ENCODE data around the gene DNAJC24.

DNAJC24 gene

DNA sequence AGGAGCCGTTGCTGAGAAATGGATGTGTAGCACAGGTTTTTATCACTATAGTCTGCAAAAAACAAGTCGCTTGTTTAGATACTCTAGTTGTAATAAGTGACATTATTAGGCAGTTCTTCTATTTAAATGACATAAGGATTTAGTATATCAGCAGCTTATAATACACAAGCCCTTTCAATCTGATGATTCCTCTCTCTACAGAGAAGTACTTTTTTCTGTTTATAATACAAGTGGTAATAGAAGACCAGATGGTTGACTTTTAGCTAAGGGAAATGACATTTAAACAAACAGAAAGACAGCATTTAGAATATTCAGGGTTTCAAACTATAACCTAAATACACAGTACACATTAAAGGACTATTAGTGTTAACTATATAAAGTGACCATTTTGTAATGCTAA, 79.4 kb downstream of the DNAJC24 start:
- ChIA-PET CTCF (no interaction called here), POLR2A (no interaction called here)
- DNase-seq (ENCODE audit: low read depth, low spot score): no peak
- H3K4me3 ChIP-seq (ENCODE audit: low read depth, low read length): no peak overlapping the region
- no peak for TF ChIP-seq CTCF (IDR thresholded peaks at IDR 0.05; ENCODE audit: insufficient read depth, low read length, missing control alignments)

GRCh38 chr11:31450841-31451240, 81.2 kb downstream of the DNAJC24 start:
- POLR2A ChIA-PET: no interaction called here
- CTCF ChIA-PET: no interaction called here
- TF ChIP-seq CTCF (IDR thresholded peaks at IDR 0.05; ENCODE audit: insufficient read depth, low read length, missing control alignments): no peak

GRCh38 chr11:31455177-31455576, 85.5 kb downstream of the DNAJC24 start:
- no peak for DNase-seq (ENCODE audit: low read depth, low spot score)
- TF ChIP-seq CTCF (IDR thresholded peaks at IDR 0.05; ENCODE audit: insufficient read depth, low read length, missing control alignments): no peak
- CTCF ChIA-PET: interaction anchor here (0.8 kb wide), 1 partner anchor 23 kb away, joined by 3 read pairs; no protein-coding TSS in a partner anchor
- POLR2A ChIA-PET: no interaction called here
- no peak overlapping the region for H3K4me3 ChIP-seq (ENCODE audit: low read depth, low read length)

More at GRCh38 chr11:31450841-31451240, 81.2 kb downstream of the DNAJC24 start:
- DNase-seq (ENCODE audit: low read depth, low spot score): no peak
- H3K4me3 ChIP-seq (ENCODE audit: low read depth, low read length): no peak overlapping the region

DNA sequence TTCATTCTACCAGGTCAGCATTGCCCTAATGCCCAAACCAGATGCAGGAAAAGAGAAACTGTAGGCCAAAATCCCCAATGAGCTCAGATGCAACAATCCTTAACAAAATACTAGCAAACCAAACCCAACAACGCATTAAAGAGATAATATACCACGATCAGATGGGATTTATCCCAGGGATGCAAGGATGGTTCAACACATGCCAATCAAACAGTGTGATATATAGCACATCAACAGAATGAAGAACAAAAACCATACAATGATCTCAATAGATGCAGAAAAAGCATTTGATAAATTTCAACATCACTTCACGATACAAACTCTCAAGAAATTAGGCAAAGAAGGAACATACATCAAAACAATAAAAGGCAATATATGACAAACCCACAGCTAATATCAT, 94.8 kb downstream of the DNAJC24 start:
- ChIA-PET POLR2A (no interaction called here), CTCF (no interaction called here)
- no peak for DNase-seq (ENCODE audit: low read depth, low spot score)
- H3K4me3 ChIP-seq (ENCODE audit: low read depth, low read length): no peak overlapping the region
- no peak for TF ChIP-seq CTCF (IDR thresholded peaks at IDR 0.05; ENCODE audit: insufficient read depth, low read length, missing control alignments)

DNA sequence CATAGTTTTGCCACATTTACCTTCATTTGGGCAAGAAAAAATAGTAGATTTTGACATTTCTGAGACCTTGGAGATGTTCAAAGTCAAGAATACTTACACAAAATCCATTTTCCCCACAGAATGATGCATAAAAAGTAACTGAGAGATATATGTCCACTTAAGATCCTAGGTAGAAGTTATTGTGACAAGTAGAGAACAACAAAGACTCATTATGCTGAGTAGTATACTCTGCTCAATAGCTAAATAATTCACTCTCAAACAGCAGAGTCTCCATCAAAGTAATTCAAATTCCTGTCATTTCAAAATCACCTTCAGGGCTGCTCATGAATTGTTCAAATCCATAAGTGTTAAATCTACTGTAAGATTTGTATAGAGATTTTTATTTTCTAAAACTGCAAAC, 104.4 kb downstream of the DNAJC24 start:
- DNase-seq (ENCODE audit: low read depth, low spot score): no peak
- TF ChIP-seq CTCF (IDR thresholded peaks at IDR 0.05; ENCODE audit: insufficient read depth, low read length, missing control alignments): no peak
- CTCF ChIA-PET: no interaction called here
- no peak overlapping the region for H3K4me3 ChIP-seq (ENCODE audit: low read depth, low read length)
- POLR2A ChIA-PET: no interaction called here

DNA sequence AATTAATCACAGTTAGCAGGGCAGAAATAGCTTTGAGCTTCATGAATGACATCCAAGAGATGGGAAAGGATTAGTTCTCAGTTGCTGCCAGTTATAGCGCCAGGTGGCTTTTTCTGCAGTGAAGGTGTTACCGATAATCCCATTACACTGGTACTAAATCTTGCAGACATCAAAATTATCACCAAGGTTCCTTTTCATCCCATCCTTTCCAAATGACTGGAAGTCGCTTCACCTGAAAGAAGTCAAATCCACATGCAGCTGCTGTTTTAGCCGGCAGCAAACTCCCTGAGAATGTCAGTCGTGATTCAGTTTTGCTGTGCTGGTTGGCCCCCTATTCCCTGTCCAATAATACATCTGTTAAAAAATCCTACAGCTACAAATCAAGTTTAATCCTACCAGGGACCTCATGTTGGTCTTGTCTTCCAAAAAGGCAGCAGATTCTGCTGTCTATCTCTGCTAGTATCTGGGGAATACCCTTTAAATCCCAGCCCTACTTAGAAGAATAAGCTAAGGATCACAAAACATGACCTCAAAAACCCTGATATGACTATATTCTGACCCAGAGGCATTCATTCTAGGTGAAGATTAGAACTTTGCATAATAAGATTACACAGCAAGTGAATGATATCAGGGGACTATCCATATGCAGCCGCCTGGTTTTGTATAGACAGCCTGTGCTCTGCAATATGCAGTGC, 108.0 kb downstream of the DNAJC24 start:
- ChIA-PET POLR2A (no interaction called here), CTCF (interaction anchor here (0.9 to 2.5 kb wide), 3 partner anchors 10 to 481 kb away, joined by 3 to 8 read pairs (median 3); no protein-coding TSS in a partner anchor)
- DNase-seq (ENCODE audit: low read depth, low spot score): no peak
- no peak overlapping the region for H3K4me3 ChIP-seq (ENCODE audit: low read depth, low read length)
- no peak for TF ChIP-seq CTCF (IDR thresholded peaks at IDR 0.05; ENCODE audit: insufficient read depth, low read length, missing control alignments)
